Smooth muscle cell (in vitro differentiated cells): ENCODE results near the gene WDFY4. TPM values are rescaled to one million over a fixed set of nuclear protein-coding genes. Genes with fewer than 3 reads are reported as not detected.

Source experiments
- DNase-seq: peaks from one replicate; lab custom pipeline; 2025; ENCODE audit not compliant: unreplicated experiment; lab: John Stamatoyannopoulos, UW
- H2AFZ ChIP-seq: fragments of 200-600 bp; sonication (generic); 2 replicates; pipeline ENCODE4 v1.6.0; 2016; ENCODE audit warnings: antibody characterized with exemption, low read depth, mild to moderate bottlenecking
- H3F3A ChIP-seq: fragments of 200-600 bp; sonication (generic); 2 replicates; pipeline ENCODE4 v1.6.0; 2017; ENCODE audit warnings: antibody characterized with exemption, low read depth
- H3K27ac ChIP-seq: fragments of 200-600 bp; sonication (generic); 2 replicates; pipeline ENCODE4 v1.5.1; 2016; ENCODE audit warnings: low read depth, mild to moderate bottlenecking
- H3K27me3 ChIP-seq: fragments of 200-600 bp; sonication (generic); 2 replicates; pipeline ENCODE4 v1.6.1; 2016; ENCODE audit warnings: low read depth, mild to moderate bottlenecking
- H3K36me3 ChIP-seq: fragments of 200-600 bp; sonication (generic); 2 replicates; pipeline ENCODE4 v1.5.1; 2016; ENCODE audit warnings: low read depth
- H3K4me1 ChIP-seq: fragments of 200-600 bp; sonication (generic); 2 replicates; pipeline ENCODE4 v1.5.1; 2016; ENCODE audit warnings: low read depth
- H3K4me2 ChIP-seq: fragments of 200-600 bp; sonication (generic); 2 replicates; pipeline ENCODE4 v1.6.0; 2016; ENCODE audit warnings: mild to moderate bottlenecking
- H3K4me3 ChIP-seq: fragments of 200-600 bp; sonication (generic); 2 replicates; pipeline ENCODE4 v1.5.1; 2016; ENCODE audit warnings: mild to moderate bottlenecking
- H3K79me2 ChIP-seq: fragments of 200-600 bp; sonication (generic); 2 replicates; pipeline ENCODE4 v1.6.0; 2016; ENCODE audit warnings: low read depth, mild to moderate bottlenecking
- H3K9ac ChIP-seq: fragments of 200-600 bp; sonication (generic); 2 replicates; pipeline ENCODE4 v1.6.0; 2016; ENCODE audit warnings: low read depth
- H3K9me3 ChIP-seq: fragments of 200-600 bp; sonication (generic); replicated peaks from 2 replicates; pipeline ENCODE4 v1.5.1; 2016; ENCODE audit warnings: low read depth
- H4K20me1 ChIP-seq: fragments of 200-600 bp; sonication (generic); 2 replicates; pipeline ENCODE4 v1.6.0; 2016; ENCODE audit warnings: low read depth
- WGBS: methylation state at CpG from one replicate; pipeline ENCODE4 v1.1.7; 2016; ENCODE audit warnings: low lambda C conversion rate; 5-methylcytosine and 5-hydroxymethylcytosine counted together
- polyA plus RNA-seq: library from polyadenylated mRNA; unstranded; fragments of >200 nt; fragmentation: Nextera tagmentation; extraction: Ambion mirVana; gene quantifications from 2 replicates; pipeline ENCODE4 v1.2.1, GENCODE V29; 2016
- total RNA-seq: library from RNA; depleted of rRNA; stranded (reverse); fragments of >200 nt; gene quantifications from 2 replicates; pipeline ENCODE4 v1.2.3, GENCODE V29; 2014
- TF ChIP-seq, protein P1 (sequence below): fragments of 200-600 bp; sonication (generic); IDR thresholded peaks from 2 replicates; pipeline ENCODE4 v1.5.1; 2017; ENCODE audit warnings: borderline replicate concordance, mild to moderate bottlenecking, antibody characterized with exemption; ENCODE audit not compliant: insufficient read depth, poor library complexity, severe bottlenecking

Gene WDFY4
- total and polyA plus RNA-seq, 2 experiments from 2014 or later, result not detected

DNA sequence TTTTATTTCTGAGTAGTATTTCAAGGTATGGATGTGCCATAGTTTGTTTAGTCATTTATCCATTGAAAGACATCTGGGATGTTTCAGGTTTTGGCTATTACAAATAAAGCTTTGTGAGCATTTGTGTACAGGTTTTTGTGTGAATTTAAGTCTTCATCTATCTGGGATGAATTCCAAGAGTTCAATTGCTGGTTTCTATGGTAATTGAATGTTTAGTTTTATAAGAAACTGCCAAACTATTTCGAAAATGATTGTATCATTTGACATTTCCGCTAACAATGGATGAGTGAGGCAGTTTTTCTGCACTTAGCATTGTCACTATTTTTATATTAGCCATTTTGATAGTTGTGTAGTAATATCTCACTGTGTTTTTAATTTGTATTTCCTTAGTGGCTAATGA lies 99.4 kb downstream of the WDFY4 start:
- no peaks in the 10 kb centered on the region for H3F3A ChIP-seq
- no peak overlapping the region for H3K4me2 ChIP-seq
- TF ChIP-seq, protein P1, sequence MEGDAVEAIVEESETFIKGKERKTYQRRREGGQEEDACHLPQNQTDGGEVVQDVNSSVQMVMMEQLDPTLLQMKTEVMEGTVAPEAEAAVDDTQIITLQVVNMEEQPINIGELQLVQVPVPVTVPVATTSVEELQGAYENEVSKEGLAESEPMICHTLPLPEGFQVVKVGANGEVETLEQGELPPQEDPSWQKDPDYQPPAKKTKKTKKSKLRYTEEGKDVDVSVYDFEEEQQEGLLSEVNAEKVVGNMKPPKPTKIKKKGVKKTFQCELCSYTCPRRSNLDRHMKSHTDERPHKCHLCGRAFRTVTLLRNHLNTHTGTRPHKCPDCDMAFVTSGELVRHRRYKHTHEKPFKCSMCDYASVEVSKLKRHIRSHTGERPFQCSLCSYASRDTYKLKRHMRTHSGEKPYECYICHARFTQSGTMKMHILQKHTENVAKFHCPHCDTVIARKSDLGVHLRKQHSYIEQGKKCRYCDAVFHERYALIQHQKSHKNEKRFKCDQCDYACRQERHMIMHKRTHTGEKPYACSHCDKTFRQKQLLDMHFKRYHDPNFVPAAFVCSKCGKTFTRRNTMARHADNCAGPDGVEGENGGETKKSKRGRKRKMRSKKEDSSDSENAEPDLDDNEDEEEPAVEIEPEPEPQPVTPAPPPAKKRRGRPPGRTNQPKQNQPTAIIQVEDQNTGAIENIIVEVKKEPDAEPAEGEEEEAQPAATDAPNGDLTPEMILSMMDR, result no peak
- H4K20me1 ChIP-seq, result no peaks in the 10 kb centered on the region
- H3K27ac ChIP-seq, result no peak overlapping the region
- H3K36me3 ChIP-seq, result no peaks in the 10 kb centered on the region
- H3K4me3 ChIP-seq, result no peak overlapping the region
- H3K9me3 ChIP-seq, result no peaks in the 10 kb centered on the region
- H3K79me2 ChIP-seq, result no peaks in the 10 kb centered on the region
- H2AFZ ChIP-seq, result no peak overlapping the region
- WGBS, result 66% methylated on average over 2 of the region's 2 CpGs
- DNase-seq, result no peak
- peaks cover 20% of the 10 kb centered on the region for H3K27me3 ChIP-seq
- H3K4me1 ChIP-seq, result no peaks in the 10 kb centered on the region
- no peak overlapping the region for H3K9ac ChIP-seq

DNA sequence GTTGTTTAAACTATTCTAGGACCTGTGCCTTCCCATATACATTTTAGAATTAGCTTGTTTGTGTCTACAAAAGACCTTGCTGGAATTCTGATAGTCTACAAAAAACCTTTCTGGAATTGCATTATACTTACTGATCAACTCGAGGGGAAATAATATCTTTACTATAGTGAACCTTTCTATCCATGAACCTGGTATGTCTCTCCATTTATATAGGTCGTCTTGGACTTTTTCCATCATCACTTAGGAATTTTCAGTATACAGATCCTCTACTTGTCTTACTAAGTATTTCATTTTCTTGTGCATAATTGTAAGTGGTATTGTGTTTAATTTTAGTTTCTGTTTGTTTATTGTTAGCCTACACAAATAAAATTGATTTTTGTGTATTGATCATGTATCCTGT lies 101.1 kb downstream of the WDFY4 start:
- Histone ChIP-seq H3K27ac (no peak overlapping the region), H3K27me3 (peaks cover 15% of the 10 kb centered on the region), H3F3A (no peaks in the 10 kb centered on the region), H3K79me2 (no peaks in the 10 kb centered on the region), H2AFZ (no peak overlapping the region), H3K4me1 (no peaks in the 10 kb centered on the region), H3K36me3 (no peaks in the 10 kb centered on the region), H4K20me1 (no peaks in the 10 kb centered on the region), H3K4me3 (no peak overlapping the region), H3K9ac (no peak overlapping the region), H3K9me3 (no peaks in the 10 kb centered on the region), H3K4me2 (no peak overlapping the region)
- 60% methylated on average over 2 of the region's 2 CpGs for WGBS
- TF ChIP-seq, protein P1, result no peak
- DNase-seq, result no peak

DNA sequence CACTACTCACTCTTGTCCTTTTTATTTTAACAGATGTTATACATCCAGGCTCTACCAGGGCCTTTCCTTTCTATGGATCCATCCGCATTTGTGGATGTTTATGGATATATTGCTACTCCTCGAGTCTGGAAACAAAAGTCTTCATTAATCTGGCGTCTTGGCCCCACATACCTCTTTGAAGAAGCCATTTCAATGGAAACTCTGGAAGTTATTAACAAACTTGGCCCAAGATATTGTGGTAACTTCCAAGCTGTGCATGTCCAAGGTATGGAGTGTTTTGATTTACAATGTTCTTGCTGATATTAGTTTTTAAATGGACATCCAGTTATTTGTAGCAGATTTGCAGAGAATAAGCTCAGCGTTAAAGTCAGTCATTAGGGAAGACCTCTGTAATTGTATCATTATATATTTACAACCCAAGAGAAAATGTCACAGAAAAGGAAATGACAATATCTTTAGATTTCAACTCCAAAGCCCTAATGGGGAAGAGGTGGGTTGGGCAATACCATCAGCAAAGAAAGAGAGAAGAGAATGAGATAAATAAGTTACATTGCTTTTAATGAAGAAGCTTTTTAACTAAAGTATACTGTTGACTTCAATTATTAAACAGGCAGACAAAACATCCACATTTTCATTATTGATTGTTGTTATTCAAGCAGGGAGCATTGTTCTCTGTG lies 102.1 kb downstream of the WDFY4 start:
- WGBS, result 91% methylated on average over 4 of the region's 4 CpGs
- no peaks in the 10 kb centered on the region for H3K36me3 ChIP-seq
- H3F3A ChIP-seq, result no peaks in the 10 kb centered on the region
- no peaks in the 10 kb centered on the region for H3K4me1 ChIP-seq
- no peaks in the 10 kb centered on the region for H3K9me3 ChIP-seq
- no peak for DNase-seq
- H3K27me3 ChIP-seq, result peaks cover 11% of the 10 kb centered on the region
- H3K4me3 ChIP-seq, result no peak overlapping the region
- H2AFZ ChIP-seq, result no peak overlapping the region
- H3K27ac ChIP-seq, result no peak overlapping the region
- no peaks in the 10 kb centered on the region for H4K20me1 ChIP-seq
- no peaks in the 10 kb centered on the region for H3K79me2 ChIP-seq
- H3K4me2 ChIP-seq, result no peak overlapping the region
- H3K9ac ChIP-seq, result no peak overlapping the region
- TF ChIP-seq, protein P1, result no peak

DNA sequence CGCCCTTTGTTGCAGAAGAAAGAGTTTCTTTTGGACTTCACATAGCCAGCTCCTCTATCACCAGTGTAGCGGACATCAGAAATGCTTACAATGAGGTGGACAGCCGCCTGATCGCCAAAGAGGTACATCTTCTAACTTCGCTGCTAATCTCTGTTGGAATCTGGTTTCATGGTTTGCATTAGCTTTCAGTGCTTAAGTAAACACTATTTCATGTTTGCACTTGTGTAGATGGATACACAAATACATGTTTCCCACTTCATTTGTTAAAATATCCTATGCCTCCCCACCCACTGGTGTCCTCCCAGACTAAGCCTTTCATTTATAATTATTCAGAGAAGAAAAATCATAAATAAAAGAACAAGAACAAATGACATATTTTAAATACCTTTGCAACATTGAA lies 103.9 kb downstream of the WDFY4 start:
- H3K4me3 ChIP-seq, result no peak overlapping the region
- H3K27ac ChIP-seq, result no peak overlapping the region
- H3K4me1 ChIP-seq, result no peaks in the 10 kb centered on the region
- no peaks in the 10 kb centered on the region for H3K36me3 ChIP-seq
- H3K9me3 ChIP-seq, result no peaks in the 10 kb centered on the region
- 87% methylated on average over 5 of the region's 5 CpGs for WGBS
- no peak overlapping the region for H3K9ac ChIP-seq
- TF ChIP-seq, protein P1, result no peak
- no peak overlapping the region for H2AFZ ChIP-seq
- peaks cover 5% of the 10 kb centered on the region for H3K27me3 ChIP-seq
- no peak overlapping the region for H3K4me2 ChIP-seq
- no peaks in the 10 kb centered on the region for H3F3A ChIP-seq
- no peaks in the 10 kb centered on the region for H3K79me2 ChIP-seq
- H4K20me1 ChIP-seq, result no peaks in the 10 kb centered on the region
- DNase-seq, result no peak
